Lower lobe of right lung (tissue), 2 donors: ENCODE data around the gene COL5A1. TPM values are rescaled to one million over a fixed set of nuclear protein-coding genes. Genes with fewer than 3 reads are reported as not detected.

Experiments used
- ATAC-seq, 2 donors: fragments of 200-7000 bp; cut with Tn5 transposase; one replicate each; pipeline ENCODE4 v1.9.1; 2020 to 2022; ENCODE audit warnings: mild to moderate bottlenecking in 2 of 2, moderate library complexity in 2 of 2
- DNase-seq: peaks from one replicate; pipeline ENCODE4 v3.0.0-alpha.2; 2020
- H3K27ac ChIP-seq: fragments of 200-600 bp; one replicate; pipeline ENCODE4 v1.8.0; 2022
- H3K27me3 ChIP-seq: fragments of 200-600 bp; one replicate; pipeline ENCODE4 v1.8.0; 2022; ENCODE audit warnings: low read depth
- H3K36me3 ChIP-seq: fragments of 200-600 bp; one replicate; pipeline ENCODE4 v1.8.0; 2022; ENCODE audit warnings: mild to moderate bottlenecking
- H3K4me1 ChIP-seq: fragments of 200-600 bp; one replicate; pipeline ENCODE4 v1.8.0; 2022
- H3K4me3 ChIP-seq: fragments of 200-600 bp; one replicate; pipeline ENCODE4 v1.8.0; 2022; ENCODE audit warnings: mild to moderate bottlenecking
- H3K9me3 ChIP-seq: fragments of 200-600 bp; one replicate; pipeline ENCODE4 v1.8.0; 2022
- CTCF ChIP-seq: fragments of 200-600 bp; IDR thresholded peaks from one replicate; pipeline ENCODE4 v1.8.0; 2022; ENCODE audit warnings: antibody characterized with exemption, mild to moderate bottlenecking
- intact Hi-C: fragments of 100-400 bp; cut with DNase I; formaldehyde crosslinking; loops from one replicate; pipeline ENCODE4 v1.11.0; 2022
- total RNA-seq: library from RNA; stranded (reverse); fragmentation: NEBNext Ultra II Directional; extraction: Animal tissue kit (Norgen Biotek cat#: 25700); gene quantifications from one replicate; pipeline ENCODE4 v1.2.1, GENCODE V29; 2021
- donor health status: DM: no; HTN: yes; CAD: no; lungs with severe emphysema.

The COL5A1 gene
- total RNA-seq, 1 donor from 2014 or later: 29.0 TPM

- intact Hi-C loops: no loop called here
- no peaks in the 10 kb centered on the region for H3K9me3 ChIP-seq
- no peak overlapping the region for H3K27ac ChIP-seq
- no peak for TF ChIP-seq CTCF
- DNase-seq (peak; percentile 24), ATAC-seq (no peak)
- no peaks in the 10 kb centered on the region for H3K36me3 ChIP-seq
- no peak overlapping the region for H3K4me3 ChIP-seq
- H3K4me1 ChIP-seq: no peaks in the 10 kb centered on the region
- H3K27me3 ChIP-seq: peaks cover 5% of the 10 kb centered on the region
These were observed 16.1 kb upstream of the COL5A1 start for GRCh38 chr9:134625361-134626068.

- Histone ChIP-seq H3K9me3 (no peaks in the 10 kb centered on the region), H3K27ac (no peak overlapping the region), H3K4me1 (no peaks in the 10 kb centered on the region), H3K27me3 (peaks cover 5% of the 10 kb centered on the region), H3K4me3 (no peak overlapping the region), H3K36me3 (no peaks in the 10 kb centered on the region)
- intact Hi-C loops: no loop called here
- peak; percentile 23 for DNase-seq
- no peak for ATAC-seq
- no peak for TF ChIP-seq CTCF
These were observed 15.6 kb upstream of the COL5A1 start for GRCh38 chr9:134626069-134626423.

GRCh38 chr9:134626571-134627416 lies 14.8 kb upstream of the COL5A1 start:
- H3K9me3 ChIP-seq: no peaks in the 10 kb centered on the region
- no peak for ATAC-seq
- no peak overlapping the region for H3K27ac ChIP-seq
- intact Hi-C loops: no loop called here
- no peaks in the 10 kb centered on the region for H3K4me1 ChIP-seq
- no peak overlapping the region for H3K4me3 ChIP-seq
- H3K36me3 ChIP-seq: no peaks in the 10 kb centered on the region
- DNase-seq: no peak
- H3K27me3 ChIP-seq: peaks cover 5% of the 10 kb centered on the region
- no peak for TF ChIP-seq CTCF

- Histone ChIP-seq H3K27ac (no peak overlapping the region), H3K27me3 (peaks cover 5% of the 10 kb centered on the region), H3K4me3 (no peak overlapping the region), H3K4me1 (no peaks in the 10 kb centered on the region), H3K9me3 (no peaks in the 10 kb centered on the region), H3K36me3 (no peaks in the 10 kb centered on the region)
- ATAC-seq: no peak
- DNase-seq: no peak
- no peak for TF ChIP-seq CTCF
- intact Hi-C loops: no loop called here
These were observed 13.9 kb upstream of the COL5A1 start for GRCh38 chr9:134627417-134628353.

GRCh38 chr9:134628354-134628736 lies 13.3 kb upstream of the COL5A1 start:
- TF ChIP-seq CTCF: no peak
- peaks cover 3% of the 10 kb centered on the region for H3K27me3 ChIP-seq
- no peaks in the 10 kb centered on the region for H3K4me1 ChIP-seq
- H3K9me3 ChIP-seq: no peaks in the 10 kb centered on the region
- ATAC-seq (no peak), DNase-seq (no peak)
- H3K27ac ChIP-seq: no peak overlapping the region
- H3K36me3 ChIP-seq: no peaks in the 10 kb centered on the region
- no peak overlapping the region for H3K4me3 ChIP-seq
- intact Hi-C loops: no loop called here
